Measurements from ENCODE around the gene SH3YL1.

GRCh38 chr2:285531-285930 is 21.7 kb upstream of the SH3YL1 start:
- TF ChIP-seq CTCF (IDR thresholded peaks at IDR 0.05) (no peak), POLR2A (IDR thresholded peaks at IDR 0.05) (no peak), POLR2AphosphoS5 (IDR thresholded peaks at IDR 0.05) (no peak)

All from prostate gland (tissue), 2 donors.